ENCODE data around the gene MRPL38.

MRPL38 gene

GRCh38 chr17:75878174-75878998 is 26.3 kb downstream of the MRPL38 start, which contains the start of gene TRIM47 (continued):
- TF ChIP-seq ZBTB6 (tag by site-specific recombination; IDR thresholded peaks at IDR 0.05) (peak; percentile 49), ZNF549 (tag by site-specific recombination; IDR thresholded peaks at IDR 0.05) (no peak), ZBTB7A (tag by site-specific recombination; IDR thresholded peaks at IDR 0.05; ENCODE audit: low read depth) (no peak), GLIS2 (tag by site-specific recombination; IDR thresholded peaks at IDR 0.05) (peak; percentile 73; the same call in 1 of the 2 replicates), FEZF1 (tag by site-specific recombination; IDR thresholded peaks at IDR 0.05) (no peak), ZNF561 (tag by site-specific recombination; IDR thresholded peaks at IDR 0.05; ENCODE audit: borderline replicate concordance) (peak; percentile 41; the same call in 1 of the 2 replicates), KLF1 (tag by site-specific recombination; IDR thresholded peaks at IDR 0.05) (peak; percentile 92), ZNF629 (tag by site-specific recombination; IDR thresholded peaks at IDR 0.05) (0 out of 2 replicates have a peak, but pooled peaks have one; percentile 28), ZFHX2 (tag by site-specific recombination; conservative IDR thresholded peaks at IDR 0.05) (peak; percentile 57; the same call in 1 of the 2 replicates), ZNF777 (tag by site-specific recombination; IDR thresholded peaks at IDR 0.05; ENCODE audit: borderline replicate concordance) (peak; percentile 86; the same call in 1 of the 2 replicates), ZNF341 (tag by site-specific recombination; IDR thresholded peaks at IDR 0.05; ENCODE audit: low read depth) (peak; percentile 61; the same call in 1 of the 2 replicates), WT1 (tag by site-specific recombination; IDR thresholded peaks at IDR 0.05) (0 out of 2 replicates have a peak, but pooled peaks have one; percentile 18), ZNF670 (tag by site-specific recombination; IDR thresholded peaks at IDR 0.05; ENCODE audit: low read depth) (no peak), ZNF658 (tag by site-specific recombination; IDR thresholded peaks at IDR 0.05) (no peak), ZNF423 (tag by site-specific recombination; IDR thresholded peaks at IDR 0.05) (peak; percentile 62; the same call in 1 of the 2 replicates), KLF16 (tag by site-specific recombination; IDR thresholded peaks at IDR 0.05) (0 out of 2 replicates have a peak, but pooled peaks have one; percentile 5), ZBTB20 (tag by site-specific recombination; IDR thresholded peaks at IDR 0.05) (peak; percentile 40; the same call in 1 of the 2 replicates), SP2 (tag by site-specific recombination; IDR thresholded peaks at IDR 0.05) (peak; percentile 58), EGR2 (tag by site-specific recombination; IDR thresholded peaks at IDR 0.05; ENCODE audit: low read depth) (0 out of 2 replicates have a peak, but pooled peaks have one; percentile 27), ZNF548 (tag by site-specific recombination; IDR thresholded peaks at IDR 0.05) (peak; percentile 14; the same call in 1 of the 2 replicates), ZNF362 (tag by site-specific recombination; IDR thresholded peaks at IDR 0.05) (no peak), KLF10 (tag by site-specific recombination; IDR thresholded peaks at IDR 0.05) (0 out of 2 replicates have a peak, but pooled peaks have one; percentile 17), GLI4 (tag by site-specific recombination; IDR thresholded peaks at IDR 0.05) (no peak), ZBTB17 (tag by site-specific recombination; IDR thresholded peaks at IDR 0.05) (peak; percentile 72), ZNF768 (tag by site-specific recombination; IDR thresholded peaks at IDR 0.05) (no peak)
- TF ChIP-seq, protein P1, sequence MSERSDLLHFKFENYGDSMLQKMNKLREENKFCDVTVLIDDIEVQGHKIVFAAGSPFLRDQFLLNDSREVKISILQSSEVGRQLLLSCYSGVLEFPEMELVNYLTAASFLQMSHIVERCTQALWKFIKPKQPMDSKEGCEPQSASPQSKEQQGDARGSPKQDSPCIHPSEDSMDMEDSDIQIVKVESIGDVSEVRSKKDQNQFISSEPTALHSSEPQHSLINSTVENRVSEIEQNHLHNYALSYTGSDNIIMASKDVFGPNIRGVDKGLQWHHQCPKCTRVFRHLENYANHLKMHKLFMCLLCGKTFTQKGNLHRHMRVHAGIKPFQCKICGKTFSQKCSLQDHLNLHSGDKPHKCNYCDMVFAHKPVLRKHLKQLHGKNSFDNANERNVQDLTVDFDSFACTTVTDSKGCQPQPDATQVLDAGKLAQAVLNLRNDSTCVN (tag by site-specific recombination; optimal IDR thresholded peaks at IDR 0.05): peak; percentile 61
- TF ChIP-seq, protein P2, sequence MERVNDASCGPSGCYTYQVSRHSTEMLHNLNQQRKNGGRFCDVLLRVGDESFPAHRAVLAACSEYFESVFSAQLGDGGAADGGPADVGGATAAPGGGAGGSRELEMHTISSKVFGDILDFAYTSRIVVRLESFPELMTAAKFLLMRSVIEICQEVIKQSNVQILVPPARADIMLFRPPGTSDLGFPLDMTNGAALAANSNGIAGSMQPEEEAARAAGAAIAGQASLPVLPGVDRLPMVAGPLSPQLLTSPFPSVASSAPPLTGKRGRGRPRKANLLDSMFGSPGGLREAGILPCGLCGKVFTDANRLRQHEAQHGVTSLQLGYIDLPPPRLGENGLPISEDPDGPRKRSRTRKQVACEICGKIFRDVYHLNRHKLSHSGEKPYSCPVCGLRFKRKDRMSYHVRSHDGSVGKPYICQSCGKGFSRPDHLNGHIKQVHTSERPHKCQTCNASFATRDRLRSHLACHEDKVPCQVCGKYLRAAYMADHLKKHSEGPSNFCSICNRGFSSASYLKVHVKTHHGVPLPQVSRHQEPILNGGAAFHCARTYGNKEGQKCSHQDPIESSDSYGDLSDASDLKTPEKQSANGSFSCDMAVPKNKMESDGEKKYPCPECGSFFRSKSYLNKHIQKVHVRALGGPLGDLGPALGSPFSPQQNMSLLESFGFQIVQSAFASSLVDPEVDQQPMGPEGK (tag by site-specific recombination; IDR thresholded peaks at IDR 0.05): peak; percentile 31; the same call in 1 of the 2 replicates
- TF ChIP-seq, protein P3, sequence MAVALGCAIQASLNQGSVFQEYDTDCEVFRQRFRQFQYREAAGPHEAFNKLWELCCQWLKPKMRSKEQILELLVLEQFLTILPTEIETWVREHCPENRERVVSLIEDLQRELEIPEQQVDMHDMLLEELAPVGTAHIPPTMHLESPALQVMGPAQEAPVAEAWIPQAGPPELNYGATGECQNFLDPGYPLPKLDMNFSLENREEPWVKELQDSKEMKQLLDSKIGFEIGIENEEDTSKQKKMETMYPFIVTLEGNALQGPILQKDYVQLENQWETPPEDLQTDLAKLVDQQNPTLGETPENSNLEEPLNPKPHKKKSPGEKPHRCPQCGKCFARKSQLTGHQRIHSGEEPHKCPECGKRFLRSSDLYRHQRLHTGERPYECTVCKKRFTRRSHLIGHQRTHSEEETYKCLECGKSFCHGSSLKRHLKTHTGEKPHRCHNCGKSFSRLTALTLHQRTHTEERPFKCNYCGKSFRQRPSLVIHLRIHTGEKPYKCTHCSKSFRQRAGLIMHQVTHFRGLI (tag by site-specific recombination; IDR thresholded peaks at IDR 0.05): peak; percentile 47; the same call in 1 of the 2 replicates
- TF ChIP-seq, protein P4, sequence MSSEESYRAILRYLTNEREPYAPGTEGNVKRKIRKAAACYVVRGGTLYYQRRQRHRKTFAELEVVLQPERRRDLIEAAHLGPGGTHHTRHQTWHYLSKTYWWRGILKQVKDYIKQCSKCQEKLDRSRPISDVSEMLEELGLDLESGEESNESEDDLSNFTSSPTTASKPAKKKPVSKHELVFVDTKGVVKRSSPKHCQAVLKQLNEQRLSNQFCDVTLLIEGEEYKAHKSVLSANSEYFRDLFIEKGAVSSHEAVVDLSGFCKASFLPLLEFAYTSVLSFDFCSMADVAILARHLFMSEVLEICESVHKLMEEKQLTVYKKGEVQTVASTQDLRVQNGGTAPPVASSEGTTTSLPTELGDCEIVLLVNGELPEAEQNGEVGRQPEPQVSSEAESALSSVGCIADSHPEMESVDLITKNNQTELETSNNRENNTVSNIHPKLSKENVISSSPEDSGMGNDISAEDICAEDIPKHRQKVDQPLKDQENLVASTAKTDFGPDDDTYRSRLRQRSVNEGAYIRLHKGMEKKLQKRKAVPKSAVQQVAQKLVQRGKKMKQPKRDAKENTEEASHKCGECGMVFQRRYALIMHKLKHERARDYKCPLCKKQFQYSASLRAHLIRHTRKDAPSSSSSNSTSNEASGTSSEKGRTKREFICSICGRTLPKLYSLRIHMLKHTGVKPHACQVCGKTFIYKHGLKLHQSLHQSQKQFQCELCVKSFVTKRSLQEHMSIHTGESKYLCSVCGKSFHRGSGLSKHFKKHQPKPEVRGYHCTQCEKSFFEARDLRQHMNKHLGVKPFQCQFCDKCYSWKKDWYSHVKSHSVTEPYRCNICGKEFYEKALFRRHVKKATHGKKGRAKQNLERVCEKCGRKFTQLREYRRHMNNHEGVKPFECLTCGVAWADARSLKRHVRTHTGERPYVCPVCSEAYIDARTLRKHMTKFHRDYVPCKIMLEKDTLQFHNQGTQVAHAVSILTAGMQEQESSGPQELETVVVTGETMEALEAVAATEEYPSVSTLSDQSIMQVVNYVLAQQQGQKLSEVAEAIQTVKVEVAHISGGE (tag by site-specific recombination; conservative IDR thresholded peaks at IDR 0.05; ENCODE audit: low read depth): peak; percentile 54
